ACC112 (cell line): ENCODE results near the gene IQGAP3.

Experiments
- H2AFZ ChIP-seq: fragments of 200-600 bp; sonication (generic); one replicate; pipeline ENCODE4 v1.6.0; 2017; ENCODE audit warnings: antibody characterized with exemption, low read length; ENCODE audit not compliant: unreplicated experiment
- H3K27ac ChIP-seq: fragments of 200-600 bp; sonication (generic); 2 replicates; pipeline ENCODE4 v1.5.1; 2014; ENCODE audit warnings: low read depth, mild to moderate bottlenecking, antibody characterized with exemption, low read length, moderate library complexity
- H3K27me3 ChIP-seq: fragments of 200-600 bp; sonication (generic); 2 replicates; pipeline ENCODE4 v1.6.1; 2014; ENCODE audit warnings: mild to moderate bottlenecking, antibody characterized with exemption, low read length, moderate library complexity, mixed read lengths; ENCODE audit not compliant: insufficient read depth
- H3K36me3 ChIP-seq: fragments of 200-600 bp; sonication (generic); 2 replicates; pipeline ENCODE4 v1.6.1; 2016; ENCODE audit warnings: mild to moderate bottlenecking, antibody characterized with exemption, low read length, moderate library complexity, mixed read lengths; ENCODE audit not compliant: insufficient read depth
- H3K4me1 ChIP-seq: fragments of 200-600 bp; sonication (generic); one replicate; pipeline ENCODE4 v1.6.1; 2016; ENCODE audit warnings: low read length, mixed read lengths; ENCODE audit not compliant: insufficient read depth, unreplicated experiment, control insufficient read depth
- H3K4me3 ChIP-seq: fragments of 200-600 bp; sonication (generic); 2 replicates; pipeline ENCODE4 v1.5.1; 2014; ENCODE audit warnings: mild to moderate bottlenecking, low read depth, low read length
- H3K79me2 ChIP-seq: fragments of 200-600 bp; sonication (generic); one replicate; pipeline ENCODE4 v1.6.0; 2016; ENCODE audit warnings: low read length; ENCODE audit not compliant: control insufficient read depth, unreplicated experiment, insufficient read depth

IQGAP3 gene

GRCh38 chr1:156527584-156527983 lies 44.8 kb downstream of the IQGAP3 start:
- Histone ChIP-seq H3K36me3 (peaks cover 5% of the 10 kb centered on the region; the same call in 1 of the 2 replicates), H3K4me1 (no peaks in the 10 kb centered on the region), H3K79me2 (no peaks in the 10 kb centered on the region), H3K27me3 (no peaks in the 10 kb centered on the region), H3K4me3 (no peak overlapping the region), H3K27ac (no peak overlapping the region), H2AFZ (no peak overlapping the region)

DNA sequence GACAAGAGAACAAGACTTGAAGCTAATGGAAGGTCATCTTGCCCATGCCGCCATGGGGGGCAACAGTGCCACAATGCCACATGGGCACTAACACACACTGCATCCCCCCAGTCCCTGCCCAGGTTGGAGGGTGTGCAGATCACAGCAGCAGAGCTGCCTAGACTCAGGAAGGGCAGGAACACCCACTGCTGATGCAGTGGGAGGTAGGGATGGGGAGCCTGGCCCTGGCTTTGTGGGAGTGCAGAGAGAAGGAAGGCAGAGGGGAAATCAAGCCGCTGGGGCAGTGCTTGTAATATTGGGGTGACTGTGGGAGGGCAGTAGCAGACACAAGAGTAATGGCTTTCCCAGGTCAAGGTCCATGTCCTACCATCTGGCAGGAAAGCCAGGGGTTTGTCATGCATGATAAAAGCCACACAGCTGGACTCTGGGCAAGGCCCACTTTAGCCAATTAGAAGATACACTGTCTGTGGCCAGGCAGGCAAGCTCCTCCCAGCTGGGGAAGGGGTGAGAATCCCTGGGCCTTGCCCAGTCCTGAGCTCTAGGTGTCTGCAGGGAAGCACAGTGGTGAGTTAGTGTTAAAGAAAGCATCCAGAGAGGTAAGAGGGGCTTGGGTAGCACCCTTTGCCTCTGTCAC lies 46.4 kb downstream of the IQGAP3 start:
- Histone ChIP-seq H3K27me3 (no peaks in the 10 kb centered on the region), H3K79me2 (no peaks in the 10 kb centered on the region), H2AFZ (no peak overlapping the region), H3K36me3 (peaks cover 5% of the 10 kb centered on the region; the same call in 1 of the 2 replicates), H3K4me1 (no peaks in the 10 kb centered on the region), H3K4me3 (no peak overlapping the region), H3K27ac (no peak overlapping the region)

GRCh38 chr1:156525071-156525501 lies 47.3 kb downstream of the IQGAP3 start:
- Histone ChIP-seq H2AFZ (no peak overlapping the region), H3K4me3 (no peak overlapping the region), H3K27ac (no peak overlapping the region), H3K27me3 (no peaks in the 10 kb centered on the region), H3K4me1 (no peaks in the 10 kb centered on the region), H3K36me3 (peaks cover 5% of the 10 kb centered on the region; the same call in 1 of the 2 replicates), H3K79me2 (no peaks in the 10 kb centered on the region)

DNA sequence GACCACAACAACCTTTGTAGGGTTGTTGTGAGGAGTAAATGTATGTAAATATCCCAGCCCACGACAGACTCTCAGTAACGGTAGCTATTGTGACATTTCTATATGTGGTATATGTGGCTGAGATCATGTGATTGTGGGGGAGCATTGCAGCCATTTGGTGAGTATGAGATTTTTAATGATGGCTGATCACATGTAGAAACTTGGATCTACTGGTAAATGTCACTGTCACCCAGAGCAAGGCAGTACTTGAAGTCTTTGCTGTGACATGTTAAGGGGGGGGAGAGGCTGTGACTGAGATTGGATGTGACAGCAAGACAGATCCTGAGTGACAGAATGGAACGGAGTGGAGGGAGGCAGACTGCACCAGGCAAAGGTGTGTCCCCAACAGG lies 47.9 kb downstream of the IQGAP3 start:
- H3K4me3 ChIP-seq, result no peak overlapping the region
- H3K79me2 ChIP-seq, result no peaks in the 10 kb centered on the region
- no peak overlapping the region for H3K27ac ChIP-seq
- no peak overlapping the region for H2AFZ ChIP-seq
- peaks cover 5% of the 10 kb centered on the region; the same call in 1 of the 2 replicates for H3K36me3 ChIP-seq
- no peaks in the 10 kb centered on the region for H3K27me3 ChIP-seq
- H3K4me1 ChIP-seq, result no peaks in the 10 kb centered on the region

DNA sequence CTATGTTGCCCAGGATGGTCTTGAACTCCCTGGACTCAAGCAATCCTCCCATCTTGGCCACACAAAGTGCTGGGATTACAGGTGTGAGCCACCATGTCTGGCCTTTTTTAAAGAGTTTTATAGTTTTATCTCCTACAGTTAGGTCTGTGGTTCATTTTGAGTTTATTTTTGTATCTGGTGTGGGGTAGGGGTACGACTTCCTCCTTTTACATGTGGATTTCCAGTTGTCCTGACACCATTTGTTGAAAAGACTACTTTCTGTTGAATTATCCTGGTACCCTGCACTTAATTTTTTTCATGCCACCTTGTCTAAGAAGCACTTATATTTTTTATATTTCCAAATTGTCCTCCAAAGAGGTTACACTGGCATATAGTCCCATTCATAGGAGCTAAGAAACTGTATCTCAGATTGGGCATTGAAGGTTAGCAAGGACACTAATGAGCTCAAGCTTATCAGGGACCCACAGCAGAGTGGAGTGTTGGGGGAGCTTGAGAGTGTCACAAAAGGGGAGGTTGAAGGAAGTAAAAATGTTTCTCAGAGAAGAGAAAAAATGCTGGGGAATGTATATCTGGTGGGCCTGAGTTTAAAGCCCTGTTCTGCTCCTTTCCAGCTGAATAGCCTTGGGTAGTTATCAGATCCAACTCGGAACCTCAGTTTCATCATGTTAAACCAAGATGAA lies 48.4 kb downstream of the IQGAP3 start:
- no peak overlapping the region for H3K27ac ChIP-seq
- no peaks in the 10 kb centered on the region for H3K27me3 ChIP-seq
- H3K36me3 ChIP-seq, result peaks cover 5% of the 10 kb centered on the region; the same call in 1 of the 2 replicates
- no peaks in the 10 kb centered on the region for H3K4me1 ChIP-seq
- no peak overlapping the region for H2AFZ ChIP-seq
- H3K79me2 ChIP-seq, result no peaks in the 10 kb centered on the region
- no peak overlapping the region for H3K4me3 ChIP-seq

DNA sequence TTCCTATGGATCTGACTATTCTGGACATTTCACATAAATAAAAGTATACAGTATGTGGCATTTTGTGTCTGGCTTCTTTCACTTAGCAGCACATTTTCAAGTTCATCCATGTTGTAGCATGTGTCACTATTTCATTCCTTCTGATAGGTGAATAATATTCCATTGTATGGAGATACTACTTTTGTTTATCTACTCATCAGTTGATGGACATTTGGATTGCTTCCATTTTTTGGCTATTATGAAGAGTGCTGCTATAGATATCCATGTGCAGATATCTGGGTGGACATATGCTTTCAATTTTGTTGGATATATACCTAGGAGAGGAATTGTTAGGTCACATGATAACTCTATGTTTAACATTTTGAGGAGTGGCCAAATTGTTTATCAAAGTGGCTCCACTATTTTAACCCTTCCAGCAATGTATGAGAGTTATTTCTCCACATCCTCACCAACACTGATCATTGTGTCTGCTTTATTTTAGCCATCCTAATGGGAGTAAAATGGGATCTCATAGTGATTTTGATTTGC lies 49.9 kb downstream of the IQGAP3 start:
- Histone ChIP-seq H3K27ac (no peak overlapping the region), H3K4me3 (no peak overlapping the region), H3K27me3 (no peaks in the 10 kb centered on the region), H2AFZ (no peak overlapping the region), H3K4me1 (no peaks in the 10 kb centered on the region), H3K79me2 (no peaks in the 10 kb centered on the region), H3K36me3 (no peaks in the 10 kb centered on the region)

- no peak overlapping the region for H3K27ac ChIP-seq
- H3K27me3 ChIP-seq, result no peaks in the 10 kb centered on the region
- no peak overlapping the region for H3K4me3 ChIP-seq
- H2AFZ ChIP-seq, result no peak overlapping the region
- no peaks in the 10 kb centered on the region for H3K4me1 ChIP-seq
- H3K36me3 ChIP-seq, result no peaks in the 10 kb centered on the region
- no peaks in the 10 kb centered on the region for H3K79me2 ChIP-seq
Observed at GRCh38 chr1:156517748-156518147, 54.6 kb downstream of the IQGAP3 start.

DNA sequence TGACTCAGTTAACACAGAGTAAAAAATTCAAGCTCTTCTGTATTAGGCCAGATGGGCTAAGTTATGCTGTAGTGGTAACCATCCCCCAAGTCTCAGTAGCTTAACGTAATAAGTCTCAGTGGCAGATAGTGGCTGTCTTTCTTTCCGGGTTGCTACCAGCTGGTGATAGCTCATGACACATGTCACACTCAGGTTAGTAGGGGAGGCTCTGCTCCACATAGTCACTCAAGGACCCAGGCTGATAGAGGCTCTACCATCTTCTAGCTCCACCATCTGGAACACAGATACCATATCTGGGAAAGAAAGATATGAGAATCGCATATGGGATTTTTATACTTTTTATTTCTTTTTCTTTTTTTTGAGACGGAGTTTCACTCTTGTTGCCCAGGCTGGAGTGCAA lies 55.5 kb downstream of the IQGAP3 start:
- no peaks in the 10 kb centered on the region for H3K79me2 ChIP-seq
- H3K27ac ChIP-seq, result no peak overlapping the region
- no peaks in the 10 kb centered on the region for H3K36me3 ChIP-seq
- H3K27me3 ChIP-seq, result no peaks in the 10 kb centered on the region
- H3K4me1 ChIP-seq, result no peaks in the 10 kb centered on the region
- H3K4me3 ChIP-seq, result no peak overlapping the region
- no peak overlapping the region for H2AFZ ChIP-seq

- Histone ChIP-seq H3K36me3 (no peaks in the 10 kb centered on the region), H3K79me2 (no peaks in the 10 kb centered on the region), H3K27ac (no peak overlapping the region), H2AFZ (no peak overlapping the region), H3K27me3 (no peaks in the 10 kb centered on the region), H3K4me1 (peaks cover under 1% of the 10 kb centered on the region), H3K4me3 (no peak overlapping the region)
Observed at GRCh38 chr1:156515956-156516355, 56.4 kb downstream of the IQGAP3 start.

GRCh38 chr1:156513185-156513584 lies 59.2 kb downstream of the IQGAP3 start:
- H3K4me1 ChIP-seq, result peaks cover 7% of the 10 kb centered on the region
- H2AFZ ChIP-seq, result no peak overlapping the region
- no peak overlapping the region for H3K27ac ChIP-seq
- no peaks in the 10 kb centered on the region for H3K79me2 ChIP-seq
- no peaks in the 10 kb centered on the region for H3K36me3 ChIP-seq
- H3K4me3 ChIP-seq, result no peak overlapping the region
- H3K27me3 ChIP-seq, result no peaks in the 10 kb centered on the region

DNA sequence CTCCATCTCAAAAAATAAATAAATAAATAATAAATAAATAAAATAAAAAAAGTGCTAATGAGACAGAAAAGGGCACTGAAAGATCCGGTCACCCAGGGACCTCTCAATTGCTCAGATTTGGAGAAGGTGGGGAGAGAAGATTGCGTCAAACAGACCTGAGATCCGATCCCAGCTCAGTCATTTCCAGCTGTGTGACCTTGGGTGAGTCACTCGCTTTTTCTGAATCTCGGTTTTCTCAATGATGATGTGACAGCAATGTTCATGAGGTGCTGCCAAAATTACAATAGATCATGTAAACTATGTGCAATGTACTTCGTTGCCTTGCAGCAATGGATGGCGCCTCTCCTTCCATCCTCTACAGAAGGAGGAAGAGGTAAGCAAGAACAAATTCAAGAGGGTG lies 60.7 kb downstream of the IQGAP3 start:
- no peak overlapping the region for H3K27ac ChIP-seq
- no peak overlapping the region for H2AFZ ChIP-seq
- H3K4me1 ChIP-seq, result peaks cover 7% of the 10 kb centered on the region
- no peaks in the 10 kb centered on the region for H3K36me3 ChIP-seq
- H3K79me2 ChIP-seq, result no peaks in the 10 kb centered on the region
- H3K27me3 ChIP-seq, result no peaks in the 10 kb centered on the region
- H3K4me3 ChIP-seq, result no peak overlapping the region
